Spinal cord (tissue), 10 donors: ENCODE data around the gene URM1. TPM values are rescaled to one million over a fixed set of nuclear protein-coding genes. Genes with fewer than 3 reads are reported as not detected.

Experiments used
- DNase-seq, 6 donors: peaks; one replicate each; pipeline versions ENCODE4 v3.0.0 to v3.0.0-alpha.2; 2013 to 2015; ENCODE audit warnings: low spot score in 6 of 6, low read depth in 4 of 6
- H3K27ac ChIP-seq: one replicate; pipeline ENCODE4 v1.5.1; 2013; ENCODE audit warnings: low read depth, low read length, control low read depth
- H3K27me3 ChIP-seq: one replicate; pipeline ENCODE4 v1.6.1; 2013; ENCODE audit warnings: low read length; ENCODE audit not compliant: control insufficient read depth, insufficient read depth
- H3K36me3 ChIP-seq: one replicate; pipeline ENCODE4 v1.6.1; 2013; ENCODE audit warnings: low read length; ENCODE audit not compliant: control insufficient read depth, insufficient read depth
- H3K4me1 ChIP-seq: one replicate; pipeline ENCODE4 v1.6.1; 2013; ENCODE audit warnings: low read length; ENCODE audit not compliant: control insufficient read depth, insufficient read depth
- H3K4me3 ChIP-seq: one replicate; pipeline ENCODE4 v1.5.1; 2013; ENCODE audit warnings: low read depth, low read length, control low read depth
- H3K9me3 ChIP-seq: one replicate; pipeline ENCODE4 v1.6.1; 2013; ENCODE audit warnings: low read length; ENCODE audit not compliant: control insufficient read depth, insufficient read depth
- WGBS: methylation state at CpG from one replicate; pipeline ENCODE4 v1.1.5; 2013; ENCODE audit warnings: missing lambda C conversion rate; ENCODE audit not compliant: insufficient coverage; 5-methylcytosine and 5-hydroxymethylcytosine counted together
- polyA plus RNA-seq, 2 donors: library from polyadenylated mRNA; unstranded; fragments of 120-200 nt; gene quantifications; one replicate each; pipeline ENCODE4 v1.2.1, GENCODE V29; 2013; ENCODE audit not compliant: insufficient read length in 2 of 2
- total RNA-seq, 2 donors: library from RNA; depleted of rRNA in 1 of 2; stranded (reverse); fragments of 120-200 nt in 1 of 2; fragments of >200 nt in 1 of 2; gene quantifications; one replicate each; pipeline versions ENCODE4 v1.2.3 to v1.2.4, GENCODE V29; 2013 to 2014
- donor health status: healthy.

Gene URM1
- total and polyA plus RNA-seq, 4 donors = 28.4 to 80.6 (median 63.3) TPM

- DNase-seq = no peak
- WGBS = 98% methylated on average over 4 of the region's 4 CpGs
- peaks cover 13% of the 10 kb centered on the region for H3K4me1 ChIP-seq
- no peaks in the 10 kb centered on the region for H3K27me3 ChIP-seq
- H3K27ac ChIP-seq = no peak overlapping the region
- no peaks in the 10 kb centered on the region for H3K9me3 ChIP-seq
- no peak overlapping the region for H3K4me3 ChIP-seq
- H3K36me3 ChIP-seq = peaks cover 60% of the 10 kb centered on the region
Measured at GRCh38 chr9:128343855-128344254, 27.3 kb upstream of the URM1 start.

- Histone ChIP-seq H3K36me3 (peaks cover 72% of the 10 kb centered on the region), H3K4me1 (peaks cover 10% of the 10 kb centered on the region), H3K27ac (no peak overlapping the region), H3K27me3 (no peaks in the 10 kb centered on the region), H3K4me3 (no peak overlapping the region), H3K9me3 (no peaks in the 10 kb centered on the region)
- 95% methylated on average over 20 of the region's 28 CpGs for WGBS
- no peak for DNase-seq
Measured at GRCh38 chr9:128344931-128345605, 26.1 kb upstream of the URM1 start.

GRCh38 chr9:128349125-128349524 lies 22.0 kb upstream of the URM1 start:
- H3K4me3 ChIP-seq = no peak overlapping the region
- H3K4me1 ChIP-seq = no peaks in the 10 kb centered on the region
- DNase-seq = no peak
- WGBS = 100% methylated on average over 2 of the region's 2 CpGs
- peaks cover 85% of the 10 kb centered on the region for H3K36me3 ChIP-seq
- no peak overlapping the region for H3K27ac ChIP-seq
- no peaks in the 10 kb centered on the region for H3K27me3 ChIP-seq
- no peaks in the 10 kb centered on the region for H3K9me3 ChIP-seq

- H3K27me3 ChIP-seq = no peaks in the 10 kb centered on the region
- no peaks in the 10 kb centered on the region for H3K4me1 ChIP-seq
Measured at GRCh38 chr9:128349772-128350171, 21.4 kb upstream of the URM1 start.

GRCh38 chr9:128355451-128355850 lies 15.7 kb upstream of the URM1 start:
- Histone ChIP-seq H3K4me3 (no peak overlapping the region), H3K27me3 (no peaks in the 10 kb centered on the region), H3K4me1 (no peaks in the 10 kb centered on the region), H3K27ac (no peak overlapping the region), H3K9me3 (no peaks in the 10 kb centered on the region), H3K36me3 (peaks cover 80% of the 10 kb centered on the region)
- DNase-seq = no peak
- 96% methylated on average over 19 of the region's 19 CpGs for WGBS

More at GRCh38 chr9:128349772-128350171, 21.4 kb upstream of the URM1 start:
- H3K4me3 ChIP-seq = no peak overlapping the region
- no peaks in the 10 kb centered on the region for H3K9me3 ChIP-seq
- WGBS = 98% methylated on average over 4 of the region's 6 CpGs
- peaks cover 85% of the 10 kb centered on the region for H3K36me3 ChIP-seq
- no peak overlapping the region for H3K27ac ChIP-seq
- no peak for DNase-seq

GRCh38 chr9:128358090-128358489 lies 13.1 kb upstream of the URM1 start:
- Histone ChIP-seq H3K27me3 (no peaks in the 10 kb centered on the region), H3K27ac (no peak overlapping the region), H3K9me3 (no peaks in the 10 kb centered on the region), H3K36me3 (peaks cover 79% of the 10 kb centered on the region), H3K4me1 (peaks cover 14% of the 10 kb centered on the region), H3K4me3 (no peak overlapping the region)
- WGBS = 75% methylated on average over 4 of the region's 8 CpGs
- DNase-seq = no peak

GRCh38 chr9:128358861-128359260 lies 12.3 kb upstream of the URM1 start:
- no peaks in the 10 kb centered on the region for H3K9me3 ChIP-seq
- H3K36me3 ChIP-seq = peaks cover 71% of the 10 kb centered on the region
- no peak overlapping the region for H3K4me3 ChIP-seq
- no peak overlapping the region for H3K27ac ChIP-seq
- 100% methylated on average over 2 of the region's 4 CpGs for WGBS
- H3K27me3 ChIP-seq = no peaks in the 10 kb centered on the region
- no peak for DNase-seq
- peaks cover 14% of the 10 kb centered on the region for H3K4me1 ChIP-seq

- Histone ChIP-seq H3K27me3 (no peaks in the 10 kb centered on the region), H3K36me3 (peaks cover 53% of the 10 kb centered on the region), H3K27ac (no peak overlapping the region), H3K9me3 (no peaks in the 10 kb centered on the region), H3K4me1 (peaks cover 34% of the 10 kb centered on the region), H3K4me3 (no peak overlapping the region)
- no CpG with 5 or more reads among the region's 2 CpGs for WGBS
- DNase-seq = no peak
Measured at GRCh38 chr9:128360826-128361225, 10.3 kb upstream of the URM1 start.

GRCh38 chr9:128361296-128361985 lies 9.7 kb upstream of the URM1 start:
- Histone ChIP-seq H3K9me3 (no peaks in the 10 kb centered on the region), H3K27me3 (no peaks in the 10 kb centered on the region), H3K36me3 (peaks cover 47% of the 10 kb centered on the region), H3K4me1 (peaks cover 34% of the 10 kb centered on the region), H3K4me3 (peak overlapping the region; percentile 51), H3K27ac (peak overlapping the region; percentile 79)
- DNase-seq = no peak
- WGBS = 51% methylated on average over 12 of the region's 14 CpGs
